GM19463 (cell line): ENCODE data around the gene LGALS16.
"Not testable (repeated sequence)": the region's sequence is repeated elsewhere in the genome, so short reads cannot be mapped to it uniquely, and the experiment has no call there.

Experiments
- ATAC-seq: cut with Tn5 transposase; IDR thresholded peaks from one replicate; pipeline ENCODE4 v1.9.1; 2021; ENCODE audit warnings: mild to moderate bottlenecking, moderate library complexity; ENCODE audit not compliant: unreplicated experiment

Gene LGALS16

GRCh38 chr19:39677961-39678889 is 22.5 kb downstream of the LGALS16 start:
- ATAC-seq, result no peak

DNA sequence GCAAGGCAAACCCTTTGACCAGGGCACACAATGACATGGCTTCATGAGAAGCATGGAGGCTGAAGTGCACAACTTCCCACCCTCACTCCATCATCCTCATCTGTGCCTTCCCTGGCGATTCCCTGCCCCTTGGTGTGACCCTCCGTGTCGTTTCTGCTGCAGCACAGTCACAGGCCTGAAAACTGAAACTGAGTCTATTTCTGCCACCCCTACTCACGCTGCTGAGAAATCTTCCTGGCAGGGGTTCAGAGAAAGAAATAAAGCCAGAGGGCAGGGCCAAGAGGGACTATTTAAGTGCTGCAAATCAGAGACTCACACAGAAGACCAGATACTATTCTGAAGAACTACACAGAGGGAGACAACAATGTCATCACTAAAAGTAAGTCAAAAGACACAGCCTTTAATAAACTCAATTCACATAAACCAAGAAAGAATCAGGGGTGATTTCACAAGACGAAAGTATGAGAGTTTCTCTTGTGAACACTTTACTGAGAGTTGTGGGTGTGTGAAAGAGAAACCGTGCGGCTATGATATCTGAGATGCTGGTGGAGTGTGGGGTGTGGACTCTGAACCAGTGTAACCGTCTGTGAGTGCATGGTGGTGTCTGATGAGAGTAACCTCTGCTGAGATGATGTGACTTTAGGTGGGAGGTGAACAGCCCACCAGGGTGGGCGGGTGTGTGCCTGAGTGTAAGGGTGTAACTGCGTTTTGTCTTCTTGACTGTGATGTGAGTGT is 23.5 kb downstream of the LGALS16 start:
- peak; percentile 70 for ATAC-seq

- ATAC-seq, result peak; percentile 8
Measured at GRCh38 chr19:39679791-39680168, 24.1 kb downstream of the LGALS16 start.

- ATAC-seq, result no peak
Measured at GRCh38 chr19:39680593-39680992, 24.9 kb downstream of the LGALS16 start.

DNA sequence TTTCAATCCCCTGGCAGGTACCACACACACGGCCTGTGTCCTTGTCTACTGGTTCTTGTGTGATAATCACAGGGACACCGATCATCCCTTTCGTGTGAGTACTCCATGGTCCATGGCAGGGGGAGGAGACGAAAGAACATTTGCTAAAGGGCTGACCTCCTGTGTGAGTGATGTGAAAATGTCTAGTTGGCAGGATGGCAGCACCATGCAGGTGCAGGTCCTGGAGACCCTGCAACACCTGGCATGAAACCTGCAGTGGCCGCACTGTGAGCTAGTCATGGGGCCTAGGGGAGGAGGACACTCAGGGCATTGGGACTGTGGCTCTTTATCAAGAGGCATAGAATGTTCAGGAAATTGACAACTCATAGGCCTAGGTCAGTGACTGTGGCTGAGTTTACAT is 25.7 kb downstream of the LGALS16 start:
- no peak for ATAC-seq

GRCh38 chr19:39684267-39684666 is 28.6 kb downstream of the LGALS16 start:
- no peak for ATAC-seq

DNA sequence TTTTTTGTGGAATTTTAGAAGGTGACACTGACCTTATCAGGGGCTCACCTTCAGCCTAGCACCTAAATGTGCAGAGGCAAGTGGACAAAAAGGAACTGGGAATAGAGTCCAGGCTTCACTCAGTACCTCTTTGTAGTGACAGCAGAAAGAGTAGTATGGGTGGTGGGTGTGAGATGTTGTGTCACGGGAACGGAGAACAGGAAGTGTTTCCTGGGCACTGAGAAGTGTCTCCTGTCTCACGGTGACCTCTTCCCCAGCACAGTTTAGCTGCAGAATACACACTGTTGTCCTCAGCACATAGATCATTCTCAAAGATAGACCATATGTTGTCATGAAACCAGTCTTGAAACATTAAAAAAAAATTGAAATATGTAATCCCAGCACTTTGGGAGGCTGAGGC is 31.0 kb downstream of the LGALS16 start:
- no peak for ATAC-seq

DNA sequence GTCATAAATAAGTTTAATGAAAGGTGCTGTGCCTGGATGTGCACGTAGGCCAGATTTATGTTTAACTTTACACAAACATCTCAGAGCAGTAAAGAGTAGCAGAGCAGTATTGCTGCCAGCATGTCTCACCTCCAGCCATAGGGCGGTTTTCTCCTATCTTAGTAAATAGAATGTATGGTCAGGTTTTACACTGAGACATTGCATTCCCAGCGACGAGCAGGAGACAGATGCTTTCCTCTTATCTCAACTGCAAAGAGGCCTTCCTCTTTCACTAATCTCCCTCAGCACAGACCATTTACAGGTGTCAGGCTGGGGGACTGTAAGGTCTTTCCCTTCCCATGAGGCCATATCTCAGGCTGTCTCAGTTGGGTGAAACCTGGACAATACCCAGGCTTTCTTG is 32.9 kb downstream of the LGALS16 start:
- not testable (repeated sequence) for ATAC-seq

- no peak for ATAC-seq
Measured at GRCh38 chr19:39692166-39692565, 36.5 kb downstream of the LGALS16 start.

DNA sequence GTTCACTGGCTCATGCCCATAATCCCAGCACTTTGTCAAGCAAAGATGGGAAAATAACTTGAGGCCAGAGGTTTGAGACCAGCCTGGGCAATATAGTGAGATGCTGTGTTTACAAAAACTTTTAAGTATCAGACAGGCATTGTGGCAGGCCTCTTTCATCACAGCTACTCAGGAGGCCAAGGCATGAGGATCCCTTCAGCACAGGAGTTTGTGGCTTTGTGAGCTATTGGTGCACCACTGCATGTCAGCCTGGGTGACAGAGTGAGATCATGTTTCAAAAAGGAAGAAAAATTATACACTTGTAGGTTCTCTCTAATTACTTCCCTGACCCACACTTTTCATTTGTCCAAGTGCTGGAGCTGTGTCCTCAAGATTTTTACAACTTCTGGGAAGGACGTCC is 37.1 kb downstream of the LGALS16 start:
- ATAC-seq, result no peak

GRCh38 chr19:39695759-39696158 is 40.0 kb downstream of the LGALS16 start:
- no peak for ATAC-seq

DNA sequence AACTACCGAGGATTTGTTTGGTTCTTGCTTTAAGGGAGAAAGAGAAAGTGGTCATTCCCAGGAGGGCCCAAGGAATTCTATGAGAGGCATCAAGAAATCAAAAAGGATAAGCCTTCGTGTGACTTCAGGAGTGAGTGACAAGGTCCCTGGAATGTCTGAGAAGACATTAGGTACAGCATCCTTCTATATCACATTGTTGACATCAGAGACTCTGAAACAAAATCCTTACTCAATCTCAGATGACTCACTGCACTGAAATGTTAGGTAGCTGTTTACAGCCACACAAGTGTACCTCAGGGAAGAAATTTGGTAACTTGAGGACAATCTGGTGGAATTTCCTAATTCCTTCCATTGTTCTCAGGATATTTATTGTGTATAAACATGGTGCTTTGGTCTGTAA is 40.7 kb downstream of the LGALS16 start:
- no peak for ATAC-seq

- no peak for ATAC-seq
Measured at GRCh38 chr19:39698535-39698934, 42.8 kb downstream of the LGALS16 start.

GRCh38 chr19:39701291-39701690 is 45.6 kb downstream of the LGALS16 start:
- peak; percentile 45 for ATAC-seq

- no peak for ATAC-seq
Measured at GRCh38 chr19:39704181-39705044, 48.7 kb downstream of the LGALS16 start, which contains the start of gene LGALS14. Gene LGALS14, plus strand, starts transcription at chr19:39704481. Its CDS starts 48 bp downstream, at chr19:39704529.

GRCh38 chr19:39705578-39706188 is 50.0 kb downstream of the LGALS16 start:
- ATAC-seq, result no peak

GRCh38 chr19:39708594-39708993 is 52.9 kb downstream of the LGALS16 start:
- ATAC-seq, result no peak

DNA sequence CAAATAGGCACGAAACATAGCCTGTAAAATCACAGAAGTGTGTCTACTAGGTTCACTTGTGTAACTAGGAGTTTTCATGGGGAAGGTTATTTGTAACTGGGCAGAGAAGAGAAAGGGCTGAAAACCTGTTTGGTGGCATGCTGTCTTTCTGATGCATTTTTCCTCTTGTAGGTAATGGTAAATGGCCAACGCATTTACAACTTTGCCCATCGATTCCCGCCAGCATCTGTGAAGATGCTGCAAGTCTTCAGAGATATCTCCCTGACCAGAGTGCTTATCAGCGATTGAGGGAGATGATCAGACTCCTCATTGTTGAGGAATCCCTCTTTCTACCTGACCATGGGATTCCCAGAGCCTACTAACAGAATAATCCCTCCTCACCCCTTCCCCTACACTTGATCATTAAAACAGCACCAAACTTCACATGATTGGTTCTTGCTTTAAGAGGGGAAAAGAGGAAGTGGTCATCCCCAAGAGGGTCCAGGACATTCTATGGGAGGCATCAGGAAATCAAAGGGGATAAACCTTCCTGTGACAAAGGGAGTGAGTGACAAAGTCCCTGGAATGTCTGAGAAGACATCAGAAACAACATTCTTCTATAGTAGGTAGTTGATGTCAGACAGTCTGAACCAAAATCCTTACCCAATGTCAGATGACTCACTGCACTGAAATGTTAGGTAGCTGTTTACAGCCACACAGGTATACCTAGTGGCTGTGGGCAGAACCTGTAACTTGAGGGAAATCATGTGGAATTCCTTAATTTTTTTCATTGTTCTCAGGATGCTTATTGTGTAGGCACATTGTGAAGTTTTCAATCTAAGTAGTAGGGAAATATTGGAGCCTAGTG is 53.5 kb downstream of the LGALS16 start:
- no peak for ATAC-seq
